ENCODE measurements around the gene C1QTNF12.
"Not testable (repeated sequence)": the region's sequence is repeated elsewhere in the genome, so short reads cannot be mapped to it uniquely, and the experiment has no call there.

Gene C1QTNF12

GRCh38 chr1:1197188-1197500, 49.4 kb downstream of the C1QTNF12 start:
- DNase-seq: no peak

- DNase-seq: no peak
These were observed 49.9 kb downstream of the C1QTNF12 start for GRCh38 chr1:1196431-1197187.

- not testable (repeated sequence) for DNase-seq
These were observed 50.8 kb downstream of the C1QTNF12 start for GRCh38 chr1:1195726-1196125.

- DNase-seq: no peak
These were observed 51.8 kb downstream of the C1QTNF12 start for GRCh38 chr1:1194723-1195122.

Measured in C1 segment of cervical spinal cord (tissue), 14 donors.